ENCODE data around the gene ZNF593OS. TPM values are rescaled to one million over a fixed set of nuclear protein-coding genes. Genes with fewer than 3 reads are reported as not detected.
A peak's percentile ranks its signal among the peaks of the same experiment; 100 is the strongest.

The ZNF593OS gene
- polyA plus RNA-seq, 4 donors: 0.41 to 1.4 (median 0.71) TPM

GRCh38 chr1:26160527-26161414, 10.9 kb downstream of the ZNF593OS start:
- no peak for DNase-seq (ENCODE audit: low read depth in 4 of 4, low spot score in 2 of 4)

- DNase-seq (ENCODE audit: low read depth in 4 of 4, low spot score in 2 of 4): no peak
These were observed 11.9 kb downstream of the ZNF593OS start for GRCh38 chr1:26159743-26160039.

- no peak for DNase-seq (ENCODE audit: low read depth in 4 of 4, low spot score in 2 of 4)
These were observed 12.5 kb downstream of the ZNF593OS start, which contains the start of gene FAM110D for GRCh38 chr1:26158908-26159742. FAM110D (plus strand) TSS chr1:26159079; CDS start chr1:26161292, 2,213 bp downstream.

- DNase-seq (ENCODE audit: low read depth in 4 of 4, low spot score in 2 of 4): no peak
These were observed 13.2 kb downstream of the ZNF593OS start for GRCh38 chr1:26158271-26158907.

GRCh38 chr1:26156285-26157038, 15.2 kb downstream of the ZNF593OS start:
- DNase-seq (ENCODE audit: low read depth in 4 of 4, low spot score in 2 of 4): no peak

- no peak for DNase-seq (ENCODE audit: low read depth in 4 of 4, low spot score in 2 of 4)
These were observed 16.0 kb downstream of the ZNF593OS start for GRCh38 chr1:26155370-26156284.

- DNase-seq (ENCODE audit: low read depth in 4 of 4, low spot score in 2 of 4): no peak
These were observed 16.9 kb downstream of the ZNF593OS start for GRCh38 chr1:26154750-26155149.

- no peak for DNase-seq (ENCODE audit: low read depth in 4 of 4, low spot score in 2 of 4)
These were observed 17.6 kb downstream of the ZNF593OS start for GRCh38 chr1:26153966-26154532.

GRCh38 chr1:26148887-26149286, 22.7 kb downstream of the ZNF593OS start:
- DNase-seq (ENCODE audit: low read depth in 4 of 4, low spot score in 2 of 4): no peak

- no peak for DNase-seq (ENCODE audit: low read depth in 4 of 4, low spot score in 2 of 4)
These were observed 25.7 kb downstream of the ZNF593OS start for GRCh38 chr1:26145960-26146294.

- DNase-seq (ENCODE audit: low read depth in 4 of 4, low spot score in 2 of 4): peak in 1 of 4 donors; percentile 76
These were observed 26.3 kb downstream of the ZNF593OS start for GRCh38 chr1:26145041-26145959.

GRCh38 chr1:26142159-26142558, 29.5 kb downstream of the ZNF593OS start:
- no peak for DNase-seq (ENCODE audit: low read depth in 4 of 4, low spot score in 2 of 4)

GRCh38 chr1:26138974-26139558, 32.6 kb downstream of the ZNF593OS start:
- no peak for DNase-seq (ENCODE audit: low read depth in 4 of 4, low spot score in 2 of 4)

GRCh38 chr1:26134466-26134865, 37.2 kb downstream of the ZNF593OS start:
- DNase-seq (ENCODE audit: low read depth in 4 of 4, low spot score in 2 of 4): no peak

GRCh38 chr1:26132834-26133167, 38.8 kb downstream of the ZNF593OS start:
- no peak for DNase-seq (ENCODE audit: low read depth in 4 of 4, low spot score in 2 of 4)

GRCh38 chr1:26132128-26132833, 39.4 kb downstream of the ZNF593OS start:
- no peak for DNase-seq (ENCODE audit: low read depth in 4 of 4, low spot score in 2 of 4)

GRCh38 chr1:26130695-26131094, 40.9 kb downstream of the ZNF593OS start:
- DNase-seq (ENCODE audit: low read depth in 4 of 4, low spot score in 2 of 4): no peak

Data from left renal cortex interstitium (tissue), 4 donors.